ENCODE data around the gene KMT2B.

The KMT2B gene

GRCh38 chr19:35781650-35782049 is 63.8 kb downstream of the KMT2B start:
- no peak for DNase-seq

- DNase-seq = no peak
Observed at GRCh38 chr19:35782589-35782988, 64.8 kb downstream of the KMT2B start.

- no peak for DNase-seq
Observed at GRCh38 chr19:35783469-35784434, 65.9 kb downstream of the KMT2B start.

GRCh38 chr19:35784503-35785338 is 66.9 kb downstream of the KMT2B start:
- no peak for DNase-seq

- DNase-seq = no peak
Observed at GRCh38 chr19:35785339-35785627, 67.5 kb downstream of the KMT2B start.

GRCh38 chr19:35786299-35787160 is 68.7 kb downstream of the KMT2B start:
- DNase-seq = no peak

GRCh38 chr19:35787227-35787799 is 69.5 kb downstream of the KMT2B start:
- DNase-seq = no peak

All from activated CD8-positive, alpha-beta memory T cell treated with anti-CD3 and anti-CD28 coated beads, Interleukin-2, amount 50 U/mL, for 48 hours (primary cell).